Hippocampal formation (tissue), 2 donors: ENCODE data around the gene WDR27.

Experiments used
- DNase-seq, 2 donors: peaks; one replicate each; lab custom pipeline; 2025; lab: John Stamatoyannopoulos, UW

Gene WDR27

GRCh38 chr6:169564453-169565240 is 137.2 kb downstream of the WDR27 start:
- no peak for DNase-seq

GRCh38 chr6:169561665-169562064 is 140.2 kb downstream of the WDR27 start:
- DNase-seq, result no peak

- DNase-seq, result no peak
Measured at GRCh38 chr6:169559592-169559991, 142.2 kb downstream of the WDR27 start.

- no peak for DNase-seq
Measured at GRCh38 chr6:169558774-169559441, 142.9 kb downstream of the WDR27 start.

- no peak for DNase-seq
Measured at GRCh38 chr6:169558378-169558773, 143.5 kb downstream of the WDR27 start.

- no peak for DNase-seq
Measured at GRCh38 chr6:169557887-169558286, 143.9 kb downstream of the WDR27 start.

GRCh38 chr6:169556758-169557548 is 144.9 kb downstream of the WDR27 start:
- DNase-seq, result no peak

GRCh38 chr6:169555971-169556617 is 145.7 kb downstream of the WDR27 start:
- no peak for DNase-seq

- DNase-seq, result no peak
Measured at GRCh38 chr6:169545982-169546381, 155.8 kb downstream of the WDR27 start.

- DNase-seq, result no peak
Measured at GRCh38 chr6:169543704-169544103, 158.1 kb downstream of the WDR27 start.

GRCh38 chr6:169542491-169542890 is 159.3 kb downstream of the WDR27 start:
- DNase-seq, result no peak

- DNase-seq, result no peak
Measured at GRCh38 chr6:169539176-169539897, 162.5 kb downstream of the WDR27 start.

GRCh38 chr6:169536446-169537170 is 165.2 kb downstream of the WDR27 start:
- no peak for DNase-seq

- no peak for DNase-seq
Measured at GRCh38 chr6:169534039-169534421, 167.8 kb downstream of the WDR27 start.

GRCh38 chr6:169533301-169534038 is 168.4 kb downstream of the WDR27 start:
- DNase-seq, result no peak

- no peak for DNase-seq
Measured at GRCh38 chr6:169530752-169531123, 171.1 kb downstream of the WDR27 start.

GRCh38 chr6:169529931-169530751 is 171.7 kb downstream of the WDR27 start:
- no peak for DNase-seq

GRCh38 chr6:169528755-169529154 is 173.1 kb downstream of the WDR27 start:
- DNase-seq, result no peak

GRCh38 chr6:169527306-169527705 is 174.5 kb downstream of the WDR27 start:
- no peak for DNase-seq
